Measurements from ENCODE around the gene HUNK.
"Not testable (repeated sequence)": the region's sequence is repeated elsewhere in the genome, so short reads cannot be mapped to it uniquely, and the experiment has no call there.

HUNK gene

GRCh38 chr21:31872452-31873274, at the start of gene HUNK:
Gene HUNK, plus strand, starts transcription at chr21:31873020. Its CDS starts 655 bp downstream, at chr21:31873675.
- in situ Hi-C loops (cut with HindIII; ENCODE audit: low sequenced_read_pairs): no loop called here

GRCh38 chr21:31829736-31830472, 42.9 kb upstream of the HUNK start:
- in situ Hi-C loops (cut with HindIII; ENCODE audit: low sequenced_read_pairs): no loop called here

GRCh38 chr21:31830701-31831100, 42.1 kb upstream of the HUNK start:
- in situ Hi-C loops (cut with HindIII; ENCODE audit: low sequenced_read_pairs): no loop called here

GRCh38 chr21:31837041-31837440, 35.8 kb upstream of the HUNK start:
- in situ Hi-C loops (cut with HindIII; ENCODE audit: low sequenced_read_pairs): no loop called here

GRCh38 chr21:31837618-31838390, 35.0 kb upstream of the HUNK start:
- in situ Hi-C loops (cut with HindIII; ENCODE audit: low sequenced_read_pairs): no loop called here

GRCh38 chr21:31838586-31839355, 34.0 kb upstream of the HUNK start:
- in situ Hi-C loops (cut with HindIII; ENCODE audit: low sequenced_read_pairs): no loop called here

GRCh38 chr21:31844206-31844605, 28.6 kb upstream of the HUNK start:
- in situ Hi-C loops (cut with HindIII; ENCODE audit: low sequenced_read_pairs): no loop called here

GRCh38 chr21:31845151-31845729, 27.6 kb upstream of the HUNK start:
- in situ Hi-C loops (cut with HindIII; ENCODE audit: low sequenced_read_pairs): no loop called here

- in situ Hi-C loops (cut with HindIII; ENCODE audit: low sequenced_read_pairs): no loop called here
These were observed 26.1 kb upstream of the HUNK start for GRCh38 chr21:31846690-31847089.

GRCh38 chr21:31847761-31848160, 25.1 kb upstream of the HUNK start:
- in situ Hi-C loops (cut with HindIII; ENCODE audit: low sequenced_read_pairs): no loop called here

GRCh38 chr21:31848326-31848985, 24.4 kb upstream of the HUNK start:
- in situ Hi-C loops (cut with HindIII; ENCODE audit: low sequenced_read_pairs): no loop called here

- in situ Hi-C loops (cut with HindIII; ENCODE audit: low sequenced_read_pairs): no loop called here
These were observed 21.9 kb upstream of the HUNK start for GRCh38 chr21:31850886-31851285.

- in situ Hi-C loops (cut with HindIII; ENCODE audit: low sequenced_read_pairs): no loop called here
These were observed 17.6 kb upstream of the HUNK start for GRCh38 chr21:31855180-31855579.

GRCh38 chr21:31857096-31857495, 15.7 kb upstream of the HUNK start:
- in situ Hi-C loops (cut with HindIII; ENCODE audit: low sequenced_read_pairs): no loop called here

- in situ Hi-C loops (cut with HindIII; ENCODE audit: low sequenced_read_pairs): not testable (repeated sequence)
These were observed 15.2 kb upstream of the HUNK start for GRCh38 chr21:31857631-31858030.

- in situ Hi-C loops (cut with HindIII; ENCODE audit: low sequenced_read_pairs): no loop called here
These were observed 12.0 kb upstream of the HUNK start for GRCh38 chr21:31860851-31861250.

- in situ Hi-C loops (cut with HindIII; ENCODE audit: low sequenced_read_pairs): no loop called here
These were observed 10.7 kb upstream of the HUNK start for GRCh38 chr21:31862078-31862477.

- in situ Hi-C loops (cut with HindIII; ENCODE audit: low sequenced_read_pairs): no loop called here
These were observed 7.3 kb upstream of the HUNK start for GRCh38 chr21:31865429-31865970.

- in situ Hi-C loops (cut with HindIII; ENCODE audit: low sequenced_read_pairs): no loop called here
These were observed 6.7 kb upstream of the HUNK start for GRCh38 chr21:31866077-31866511.
